HG02973 (cell line): Measurements from ENCODE around the gene NEB.

Source experiments
- ATAC-seq: cut with Tn5 transposase; IDR thresholded peaks from one replicate; pipeline ENCODE4 v1.9.1; 2021; ENCODE audit warnings: moderate library complexity; ENCODE audit not compliant: unreplicated experiment

NEB gene

GRCh38 chr2:151733771-151734672, at the start of gene NEB:
Gene NEB, minus strand, starts transcription at chr2:151734476. Its CDS starts 1,320 bp downstream, at chr2:151733156.
- ATAC-seq, result no peak

GRCh38 chr2:151783133-151783520, 48.9 kb upstream of the NEB start:
- ATAC-seq, result no peak

- no peak for ATAC-seq
These were observed 48.3 kb upstream of the NEB start for GRCh38 chr2:151782378-151783132.

- ATAC-seq, result no peak
These were observed 47.4 kb upstream of the NEB start for GRCh38 chr2:151781642-151782041.

GRCh38 chr2:151780938-151781337, 46.7 kb upstream of the NEB start:
- ATAC-seq, result no peak

GRCh38 chr2:151777935-151778334, 43.7 kb upstream of the NEB start:
- ATAC-seq, result no peak

- no peak for ATAC-seq
These were observed 43.2 kb upstream of the NEB start for GRCh38 chr2:151777487-151777886.

- no peak for ATAC-seq
These were observed 42.1 kb upstream of the NEB start for GRCh38 chr2:151776367-151776766.

GRCh38 chr2:151775057-151775740, 40.9 kb upstream of the NEB start:
- ATAC-seq, result no peak

- ATAC-seq, result no peak
These were observed 40.2 kb upstream of the NEB start for GRCh38 chr2:151774506-151774905.

GRCh38 chr2:151771599-151772358, 37.5 kb upstream of the NEB start:
- ATAC-seq, result peak; percentile 95

GRCh38 chr2:151770995-151771394, 36.7 kb upstream of the NEB start:
- peak; percentile 19 for ATAC-seq

- ATAC-seq, result no peak
These were observed 35.3 kb upstream of the NEB start for GRCh38 chr2:151769606-151770005.

- ATAC-seq, result no peak
These were observed 33.3 kb upstream of the NEB start for GRCh38 chr2:151767536-151767935.

GRCh38 chr2:151766437-151767153, 32.3 kb upstream of the NEB start:
- ATAC-seq, result peak; percentile 65

GRCh38 chr2:151765760-151766410, 31.6 kb upstream of the NEB start:
- ATAC-seq, result no peak

- no peak for ATAC-seq
These were observed 28.4 kb upstream of the NEB start for GRCh38 chr2:151762694-151763093.

GRCh38 chr2:151761687-151762086, 27.4 kb upstream of the NEB start:
- no peak for ATAC-seq

GRCh38 chr2:151761193-151761592, 26.9 kb upstream of the NEB start:
- no peak for ATAC-seq
